ENCODE data around the gene DACT2. TPM values are rescaled to one million over a fixed set of nuclear protein-coding genes. Genes with fewer than 3 reads are reported as not detected.

DACT2 gene
- total RNA-seq, 1 experiment from 2014 or later: 4.9 TPM

- Mint-ChIP-seq H3K9me3 (peaks cover 4% of the 10 kb centered on the region; the same call in 1 of the 2 replicates), H3K4me3 (no peak overlapping the region), H3K27ac (no peak overlapping the region), H3K27me3 (ENCODE audit: low read depth) (no peaks in the 10 kb centered on the region), H3K4me1 (no peaks in the 10 kb centered on the region), H3K36me3 (peaks cover 3% of the 10 kb centered on the region)
- ATAC-seq (no peak), DNase-seq (ENCODE audit: low spot score) (no peak)
- no peak for TF ChIP-seq FOXJ3 (CRISPR knock-in tag; IDR thresholded peaks at IDR 0.05; ENCODE audit: borderline replicate concordance)
- CTCF ChIA-PET: no interaction called here
- POLR2A ChIA-PET: no interaction called here
These were observed 26.8 kb downstream of the DACT2 start for GRCh38 chr6:168292826-168293225.

GRCh38 chr6:168291450-168291849 lies 28.1 kb downstream of the DACT2 start:
- ChIA-PET POLR2A (no interaction called here), CTCF (no interaction called here)
- no peak for TF ChIP-seq ZNF121 (CRISPR knock-in tag; IDR thresholded peaks at IDR 0.05)
- TF ChIP-seq SMAD4 (CRISPR knock-in tag; IDR thresholded peaks at IDR 0.05): no peak
- TF ChIP-seq MYBL2 (CRISPR knock-in tag; IDR thresholded peaks at IDR 0.05): no peak
- TF ChIP-seq TCF7 (CRISPR knock-in tag; IDR thresholded peaks at IDR 0.05; ENCODE audit: low read depth): no peak
- TF ChIP-seq SP1 (CRISPR knock-in tag; conservative IDR thresholded peaks at IDR 0.05): no peak
- Mint-ChIP-seq H3K36me3 (peaks cover 3% of the 10 kb centered on the region), H3K9me3 (peaks cover 4% of the 10 kb centered on the region; the same call in 1 of the 2 replicates), H3K27me3 (ENCODE audit: low read depth) (no peaks in the 10 kb centered on the region), H3K4me1 (no peaks in the 10 kb centered on the region), H3K4me3 (no peak overlapping the region), H3K27ac (no peak overlapping the region)
- DNase-seq (ENCODE audit: low spot score) (no peak), ATAC-seq (no peak)

DNA sequence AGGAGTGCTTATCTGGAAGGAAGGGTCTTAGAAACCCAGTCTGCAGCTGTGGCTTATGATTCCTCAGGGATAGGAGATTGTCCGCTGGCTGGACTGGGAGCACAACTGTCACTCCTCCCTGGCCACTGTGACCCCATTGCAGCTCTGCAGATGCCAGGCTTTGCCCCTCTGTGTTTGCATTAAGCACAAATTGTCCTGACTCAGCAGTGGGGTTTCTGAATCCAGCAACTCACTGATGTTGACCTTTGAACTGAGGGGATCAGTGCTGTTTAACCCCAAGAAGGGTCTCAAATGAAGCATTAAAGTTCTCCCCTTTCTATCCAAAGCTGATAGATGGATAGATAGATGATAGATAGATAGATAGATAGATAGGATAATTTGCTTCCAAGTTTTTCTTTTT lies 29.5 kb downstream of the DACT2 start:
- no peak for ATAC-seq
- ChIA-PET POLR2A (no interaction called here), CTCF (no interaction called here)
- Mint-ChIP-seq H3K4me3 (no peak overlapping the region), H3K9me3 (peaks cover 4% of the 10 kb centered on the region; the same call in 1 of the 2 replicates), H3K27me3 (ENCODE audit: low read depth) (no peaks in the 10 kb centered on the region), H3K36me3 (peaks cover 3% of the 10 kb centered on the region), H3K27ac (no peak overlapping the region), H3K4me1 (no peaks in the 10 kb centered on the region)
- no peak for DNase-seq (ENCODE audit: low spot score)
- no peak for TF ChIP-seq GABPB1 (CRISPR knock-in tag; IDR thresholded peaks at IDR 0.05)
- TF ChIP-seq, protein P1, sequence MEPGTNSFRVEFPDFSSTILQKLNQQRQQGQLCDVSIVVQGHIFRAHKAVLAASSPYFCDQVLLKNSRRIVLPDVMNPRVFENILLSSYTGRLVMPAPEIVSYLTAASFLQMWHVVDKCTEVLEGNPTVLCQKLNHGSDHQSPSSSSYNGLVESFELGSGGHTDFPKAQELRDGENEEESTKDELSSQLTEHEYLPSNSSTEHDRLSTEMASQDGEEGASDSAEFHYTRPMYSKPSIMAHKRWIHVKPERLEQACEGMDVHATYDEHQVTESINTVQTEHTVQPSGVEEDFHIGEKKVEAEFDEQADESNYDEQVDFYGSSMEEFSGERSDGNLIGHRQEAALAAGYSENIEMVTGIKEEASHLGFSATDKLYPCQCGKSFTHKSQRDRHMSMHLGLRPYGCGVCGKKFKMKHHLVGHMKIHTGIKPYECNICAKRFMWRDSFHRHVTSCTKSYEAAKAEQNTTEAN (CRISPR knock-in tag; IDR thresholded peaks at IDR 0.05): no peak
- TF ChIP-seq ZNF532 (CRISPR knock-in tag; IDR thresholded peaks at IDR 0.05; ENCODE audit: borderline replicate concordance): no peak
- TF ChIP-seq MLX (CRISPR knock-in tag; IDR thresholded peaks at IDR 0.05): no peak
- TF ChIP-seq SMAD4 (CRISPR knock-in tag; IDR thresholded peaks at IDR 0.05): no peak
- no peak for TF ChIP-seq ETV6 (CRISPR knock-in tag; IDR thresholded peaks at IDR 0.05)
- no peak for TF ChIP-seq MAX (CRISPR knock-in tag; IDR thresholded peaks at IDR 0.05)
- no peak for TF ChIP-seq ZNF138 (CRISPR knock-in tag; conservative IDR thresholded peaks at IDR 0.05)
- no peak for TF ChIP-seq FOXK1 (CRISPR knock-in tag; IDR thresholded peaks at IDR 0.05)
- no peak for TF ChIP-seq HMGA2 (CRISPR knock-in tag; IDR thresholded peaks at IDR 0.05)
- TF ChIP-seq EMX1 (CRISPR knock-in tag; IDR thresholded peaks at IDR 0.05): no peak
- TF ChIP-seq ZNF121 (CRISPR knock-in tag; IDR thresholded peaks at IDR 0.05): no peak
- TF ChIP-seq USF2 (CRISPR knock-in tag; IDR thresholded peaks at IDR 0.05): no peak
- TF ChIP-seq, protein P2, sequence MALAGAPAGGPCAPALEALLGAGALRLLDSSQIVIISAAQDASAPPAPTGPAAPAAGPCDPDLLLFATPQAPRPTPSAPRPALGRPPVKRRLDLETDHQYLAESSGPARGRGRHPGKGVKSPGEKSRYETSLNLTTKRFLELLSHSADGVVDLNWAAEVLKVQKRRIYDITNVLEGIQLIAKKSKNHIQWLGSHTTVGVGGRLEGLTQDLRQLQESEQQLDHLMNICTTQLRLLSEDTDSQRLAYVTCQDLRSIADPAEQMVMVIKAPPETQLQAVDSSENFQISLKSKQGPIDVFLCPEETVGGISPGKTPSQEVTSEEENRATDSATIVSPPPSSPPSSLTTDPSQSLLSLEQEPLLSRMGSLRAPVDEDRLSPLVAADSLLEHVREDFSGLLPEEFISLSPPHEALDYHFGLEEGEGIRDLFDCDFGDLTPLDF (CRISPR knock-in tag; IDR thresholded peaks at IDR 0.05): no peak
- TF ChIP-seq TEAD1 (CRISPR knock-in tag; IDR thresholded peaks at IDR 0.05): no peak
- TF ChIP-seq NR2C2 (CRISPR knock-in tag; IDR thresholded peaks at IDR 0.05): no peak
- TF ChIP-seq, protein P3, sequence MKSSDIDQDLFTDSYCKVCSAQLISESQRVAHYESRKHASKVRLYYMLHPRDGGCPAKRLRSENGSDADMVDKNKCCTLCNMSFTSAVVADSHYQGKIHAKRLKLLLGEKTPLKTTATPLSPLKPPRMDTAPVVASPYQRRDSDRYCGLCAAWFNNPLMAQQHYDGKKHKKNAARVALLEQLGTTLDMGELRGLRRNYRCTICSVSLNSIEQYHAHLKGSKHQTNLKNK (CRISPR knock-in tag; IDR thresholded peaks at IDR 0.05): no peak
- no peak for TF ChIP-seq ZNF232 (CRISPR knock-in tag; IDR thresholded peaks at IDR 0.05)
- TF ChIP-seq ZBTB21 (CRISPR knock-in tag; IDR thresholded peaks at IDR 0.05; ENCODE audit: borderline replicate concordance): no peak
